OCI-LY7 (cell line): ENCODE measurements around the gene SAE1.

ENCODE experiments used
- EZH2phosphoT487 ChIP-seq: fragments of 200-600 bp; sonication (generic); IDR thresholded peaks from 2 replicates; pipeline ENCODE4 v1.6.1; 2018; ENCODE audit warnings: low read depth, borderline replicate concordance, mild to moderate bottlenecking, mixed run types, antibody characterized with exemption, low read length, moderate library complexity, mixed read lengths
- TF ChIP-seq, protein P1 (sequence below): fragments of 200-600 bp; sonication (generic); conservative IDR thresholded peaks from 2 replicates; pipeline ENCODE4 v1.5.1; 2014; ENCODE audit warnings: mild to moderate bottlenecking, antibody characterized with exemption, low read length, moderate library complexity, mixed read lengths

DNA sequence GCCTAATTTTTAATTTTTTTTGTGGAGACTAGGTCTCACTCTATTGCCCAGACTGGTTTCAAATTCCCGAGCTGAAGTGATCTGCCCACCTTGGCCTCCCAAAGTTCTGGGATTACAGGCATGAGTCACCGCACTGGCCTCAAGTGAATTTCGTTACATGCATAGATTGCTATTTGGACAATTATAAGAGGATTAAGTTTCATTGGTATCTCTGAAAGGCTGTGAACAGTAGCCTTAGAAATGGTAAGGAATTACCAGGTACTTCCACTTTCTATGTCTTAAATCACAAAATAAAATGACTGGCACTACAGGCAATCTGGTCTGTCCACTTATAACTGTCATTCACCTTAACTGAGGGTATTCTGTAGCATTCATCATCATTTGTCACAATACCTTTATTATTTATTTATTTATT lies 122.8 kb downstream of the SAE1 start:
- no peak for TF ChIP-seq EZH2phosphoT487
- TF ChIP-seq, protein P1, sequence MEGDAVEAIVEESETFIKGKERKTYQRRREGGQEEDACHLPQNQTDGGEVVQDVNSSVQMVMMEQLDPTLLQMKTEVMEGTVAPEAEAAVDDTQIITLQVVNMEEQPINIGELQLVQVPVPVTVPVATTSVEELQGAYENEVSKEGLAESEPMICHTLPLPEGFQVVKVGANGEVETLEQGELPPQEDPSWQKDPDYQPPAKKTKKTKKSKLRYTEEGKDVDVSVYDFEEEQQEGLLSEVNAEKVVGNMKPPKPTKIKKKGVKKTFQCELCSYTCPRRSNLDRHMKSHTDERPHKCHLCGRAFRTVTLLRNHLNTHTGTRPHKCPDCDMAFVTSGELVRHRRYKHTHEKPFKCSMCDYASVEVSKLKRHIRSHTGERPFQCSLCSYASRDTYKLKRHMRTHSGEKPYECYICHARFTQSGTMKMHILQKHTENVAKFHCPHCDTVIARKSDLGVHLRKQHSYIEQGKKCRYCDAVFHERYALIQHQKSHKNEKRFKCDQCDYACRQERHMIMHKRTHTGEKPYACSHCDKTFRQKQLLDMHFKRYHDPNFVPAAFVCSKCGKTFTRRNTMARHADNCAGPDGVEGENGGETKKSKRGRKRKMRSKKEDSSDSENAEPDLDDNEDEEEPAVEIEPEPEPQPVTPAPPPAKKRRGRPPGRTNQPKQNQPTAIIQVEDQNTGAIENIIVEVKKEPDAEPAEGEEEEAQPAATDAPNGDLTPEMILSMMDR = no peak
